ENCODE results near the gene CADPS.

The CADPS gene

DNA sequence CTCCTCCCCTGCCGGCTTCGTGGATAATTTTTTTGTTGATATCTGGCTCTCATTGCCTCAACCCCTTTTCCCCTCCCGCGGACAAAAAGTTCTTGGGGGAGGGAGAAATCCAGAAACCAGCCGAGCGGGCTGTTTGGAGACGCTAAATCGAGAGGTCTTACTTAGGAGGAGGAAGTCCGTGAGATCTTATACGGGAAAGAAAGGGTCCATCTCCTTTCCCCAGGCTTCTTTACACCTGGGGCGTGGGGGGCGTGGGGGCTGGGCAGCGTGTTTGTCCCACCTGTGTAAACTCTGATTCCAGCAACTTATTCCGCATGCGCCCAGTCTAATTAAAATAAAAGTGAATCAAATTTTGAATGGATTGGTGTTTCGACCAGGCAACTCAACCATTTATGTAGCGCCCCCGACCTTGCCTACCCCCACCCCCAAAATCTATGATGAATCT, 364 bp upstream of the CADPS start:
- DNase-seq (ENCODE audit: extremely low spot score, insufficient read length, low read depth) (no peak), FAIRE-seq (no peak)

DNA sequence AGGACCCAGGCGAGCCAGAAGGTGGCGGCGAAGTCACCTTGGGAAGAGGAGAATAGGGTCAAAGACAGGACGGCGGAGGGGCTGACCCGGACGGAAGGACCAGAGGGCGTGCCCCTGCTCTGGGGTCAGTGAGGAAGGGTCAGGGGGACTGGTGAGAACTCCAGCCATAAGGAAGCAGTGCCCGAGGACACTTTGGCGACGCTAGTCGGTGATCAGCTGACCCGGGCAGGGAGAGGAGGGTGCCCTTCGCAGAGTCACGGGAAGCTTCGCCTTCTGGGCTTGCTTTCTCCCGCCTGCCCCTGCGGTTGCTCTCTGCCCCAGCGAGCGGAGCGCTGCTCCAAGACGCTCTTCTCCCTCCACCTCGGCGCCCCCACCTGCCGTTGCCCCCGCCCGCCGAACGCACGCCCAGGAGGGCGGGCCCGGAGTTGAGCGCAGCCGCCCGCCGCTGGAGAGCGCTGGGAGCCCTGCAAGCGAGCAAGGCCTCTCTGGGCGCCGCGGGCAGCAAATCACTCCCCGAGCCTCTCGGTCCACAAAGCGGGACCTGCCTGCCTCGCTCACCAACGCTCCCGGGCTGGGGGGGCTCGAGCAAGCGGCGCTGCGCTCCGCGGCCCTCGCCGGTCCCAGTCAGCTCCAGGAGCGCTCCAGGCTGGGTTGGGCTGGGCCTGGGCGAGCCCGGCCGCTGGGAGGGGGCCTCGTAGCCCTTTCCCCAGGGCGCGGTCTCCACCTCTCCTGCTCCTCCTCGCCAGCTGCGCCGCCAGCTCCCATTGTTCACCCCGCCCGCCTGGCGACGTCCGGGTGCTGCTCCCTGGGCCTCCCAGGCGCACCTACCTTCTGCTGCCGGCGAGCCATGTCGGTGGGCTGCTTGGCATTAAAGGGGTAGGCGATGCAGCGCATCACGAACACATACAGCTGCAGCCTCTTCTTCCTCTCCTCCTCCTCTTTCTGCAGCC, 1.2 kb downstream of the CADPS start:
- FAIRE-seq (no peak), DNase-seq (ENCODE audit: extremely low spot score, insufficient read length, low read depth) (no peak)

DNA sequence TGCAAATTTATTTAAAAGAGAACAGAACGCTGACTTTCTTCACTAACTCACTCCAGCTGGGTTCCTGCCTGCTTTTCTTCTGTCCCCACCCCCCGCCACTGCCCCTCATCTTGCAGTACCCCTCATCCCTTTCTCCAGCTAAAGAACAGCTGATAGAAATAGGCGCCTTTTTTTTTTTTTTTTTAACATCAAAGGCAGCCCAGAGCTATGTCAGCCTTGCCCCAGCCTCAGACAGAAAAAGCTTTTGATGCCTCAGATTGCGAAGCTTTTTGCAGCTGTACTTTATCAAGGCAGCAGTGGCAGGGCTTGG, 1.8 kb downstream of the CADPS start:
- FAIRE-seq = no peak

DNA sequence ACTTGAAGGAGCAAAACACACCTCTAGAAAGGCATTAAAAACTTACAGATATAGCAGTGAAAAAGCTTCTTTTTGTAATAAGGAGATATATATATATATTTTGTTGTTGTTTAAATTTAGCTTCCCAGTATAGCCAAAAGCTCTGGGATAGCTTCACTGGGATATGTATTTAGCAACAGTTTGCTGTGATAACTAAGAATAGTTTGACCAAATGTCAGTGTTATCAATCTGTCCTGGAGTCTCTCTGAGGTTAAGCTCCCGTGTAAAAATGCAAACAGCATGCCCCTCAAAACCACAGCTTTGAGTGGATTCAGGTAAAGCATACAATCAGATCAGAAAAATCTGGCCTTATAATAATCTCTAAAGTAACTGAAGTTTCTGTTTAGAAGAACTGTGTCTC, 2.9 kb downstream of the CADPS start:
- DNase-seq (ENCODE audit: extremely low spot score, insufficient read length, low read depth) = no peak
- no peak for FAIRE-seq

More for the DNA sequence above, 1.8 kb downstream of the CADPS start:
- no peak for DNase-seq (ENCODE audit: extremely low spot score, insufficient read length, low read depth)

DNA sequence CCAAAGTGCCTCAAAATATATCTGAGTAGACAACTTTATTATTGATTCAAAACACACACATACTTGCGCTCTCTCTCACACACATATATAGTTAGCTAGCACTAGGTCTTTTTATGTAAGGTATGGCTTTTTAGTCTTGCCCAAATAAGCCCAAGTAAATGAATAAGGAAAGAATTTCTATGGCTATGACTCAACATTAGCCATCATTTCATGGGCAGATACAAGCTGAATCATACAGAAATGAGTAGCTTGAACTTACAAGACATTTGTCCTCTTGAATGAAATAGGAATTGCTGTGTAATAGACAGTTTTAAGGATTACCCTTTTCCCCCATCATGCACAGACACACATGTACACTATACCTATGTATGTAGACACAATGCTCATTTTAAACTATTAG, 4.9 kb downstream of the CADPS start:
- DNase-seq (ENCODE audit: extremely low spot score, insufficient read length, low read depth) (no peak), FAIRE-seq (no peak)

DNA sequence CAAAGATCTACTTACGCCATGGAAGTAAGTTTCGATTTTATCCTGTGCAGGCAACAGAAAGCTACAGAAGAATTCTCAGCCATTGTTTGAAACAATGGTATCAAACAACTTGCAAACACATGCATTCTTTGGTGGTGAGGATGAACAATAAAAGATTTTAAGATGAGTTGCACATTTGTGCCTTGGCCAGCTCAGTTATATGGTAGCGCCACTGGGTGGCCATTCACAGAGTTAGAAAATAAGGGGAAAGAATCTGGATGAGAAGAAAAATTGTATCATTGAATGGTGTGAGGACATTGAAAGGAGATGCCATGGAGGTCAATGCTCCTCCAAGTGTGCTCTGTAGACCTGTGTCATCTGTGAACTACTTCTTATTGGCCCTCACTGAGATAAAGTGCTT, 11.6 kb downstream of the CADPS start:
- FAIRE-seq (no peak), DNase-seq (ENCODE audit: extremely low spot score, insufficient read length, low read depth) (no peak)

DNA sequence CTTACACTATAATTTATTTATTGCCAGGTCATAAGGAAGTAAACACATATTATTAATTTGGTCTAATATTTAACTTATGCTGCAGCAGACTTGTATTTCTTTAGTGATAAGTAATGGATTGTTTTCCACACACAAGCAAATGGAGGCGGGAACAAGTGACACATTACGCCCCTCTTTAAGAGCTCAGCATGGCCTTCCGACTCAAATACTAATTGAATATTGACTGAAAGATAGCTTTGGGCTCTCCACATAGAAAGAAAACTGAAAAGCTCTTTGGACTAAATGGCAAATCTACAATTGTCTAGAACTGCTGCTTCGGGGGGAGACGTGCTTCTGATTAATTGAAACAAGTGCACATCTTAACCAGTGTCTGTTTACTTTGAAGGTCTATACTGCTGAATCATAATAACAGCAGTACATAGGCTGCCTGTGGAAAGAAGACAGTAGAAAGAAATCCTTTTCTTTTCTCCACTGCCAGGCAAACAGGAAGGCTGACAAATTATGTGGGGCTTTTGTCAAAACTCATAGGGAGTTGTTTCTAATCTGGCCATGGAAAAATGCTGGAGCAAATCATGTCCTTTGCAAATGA, 15.9 kb downstream of the CADPS start:
- DNase-seq (ENCODE audit: extremely low spot score, insufficient read length, low read depth) (no peak), FAIRE-seq (no peak)

DNA sequence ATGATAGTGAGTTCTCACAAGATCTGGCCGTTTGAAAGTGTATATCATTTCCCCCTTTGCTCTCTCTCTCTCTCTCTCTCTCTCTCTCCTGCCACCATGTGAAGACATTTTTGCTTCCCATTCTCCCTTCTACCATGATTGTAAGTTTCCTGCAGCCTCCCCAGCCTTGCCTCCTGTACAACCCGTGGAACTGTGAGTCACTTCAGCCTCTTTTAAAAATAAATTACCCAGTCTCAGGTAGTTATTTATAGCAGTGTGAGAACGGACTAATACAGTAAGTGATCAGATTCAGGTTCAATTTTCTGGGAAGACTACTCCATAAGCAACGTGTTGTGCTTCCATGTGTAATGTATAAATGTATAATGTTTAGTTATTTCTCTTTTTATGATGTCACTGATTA, 29.2 kb downstream of the CADPS start:
- FAIRE-seq = no peak

DNA sequence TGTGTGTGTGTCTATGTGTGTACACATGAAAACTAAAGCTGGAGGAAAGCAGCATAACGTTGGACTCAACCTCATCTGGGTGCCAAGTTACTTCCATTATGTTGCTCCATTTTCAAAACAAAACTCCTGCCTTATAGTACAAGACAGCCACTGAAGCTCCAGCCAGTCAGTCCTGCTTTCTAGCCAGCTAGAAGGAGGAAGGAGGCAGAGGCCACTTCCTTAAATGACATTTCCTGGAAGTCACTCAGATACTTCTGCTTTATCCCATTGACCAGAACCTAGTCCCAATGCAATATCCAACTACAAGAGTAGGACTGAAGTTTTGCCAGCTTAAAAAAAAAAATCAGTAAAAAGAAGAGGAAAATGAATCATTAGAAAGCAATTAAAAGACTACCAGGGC, 31.7 kb downstream of the CADPS start:
- FAIRE-seq = no peak
- DNase-seq (ENCODE audit: extremely low spot score, insufficient read length, low read depth) = no peak

More for the DNA sequence above, 29.2 kb downstream of the CADPS start:
- DNase-seq (ENCODE audit: extremely low spot score, insufficient read length, low read depth) = no peak

DNA sequence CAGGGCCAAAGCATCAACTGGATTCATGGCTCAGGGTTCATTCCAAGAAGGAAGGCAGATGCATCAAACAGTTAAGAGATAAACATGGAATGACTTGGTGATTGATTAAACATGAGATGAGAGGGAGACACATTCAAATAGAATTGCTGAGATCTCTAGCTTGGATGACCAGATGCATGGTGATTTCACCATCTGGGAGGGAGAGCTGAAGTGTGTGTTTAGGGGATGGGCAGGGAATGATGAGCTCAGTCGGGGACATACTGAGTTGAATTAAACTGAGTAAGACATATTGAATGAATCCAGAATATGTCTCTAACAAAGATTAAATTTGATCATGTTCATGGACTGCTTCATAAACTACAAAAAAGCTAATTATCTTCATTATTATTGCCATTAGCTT, 35.5 kb downstream of the CADPS start:
- FAIRE-seq (no peak), DNase-seq (ENCODE audit: extremely low spot score, insufficient read length, low read depth) (no peak)

DNA sequence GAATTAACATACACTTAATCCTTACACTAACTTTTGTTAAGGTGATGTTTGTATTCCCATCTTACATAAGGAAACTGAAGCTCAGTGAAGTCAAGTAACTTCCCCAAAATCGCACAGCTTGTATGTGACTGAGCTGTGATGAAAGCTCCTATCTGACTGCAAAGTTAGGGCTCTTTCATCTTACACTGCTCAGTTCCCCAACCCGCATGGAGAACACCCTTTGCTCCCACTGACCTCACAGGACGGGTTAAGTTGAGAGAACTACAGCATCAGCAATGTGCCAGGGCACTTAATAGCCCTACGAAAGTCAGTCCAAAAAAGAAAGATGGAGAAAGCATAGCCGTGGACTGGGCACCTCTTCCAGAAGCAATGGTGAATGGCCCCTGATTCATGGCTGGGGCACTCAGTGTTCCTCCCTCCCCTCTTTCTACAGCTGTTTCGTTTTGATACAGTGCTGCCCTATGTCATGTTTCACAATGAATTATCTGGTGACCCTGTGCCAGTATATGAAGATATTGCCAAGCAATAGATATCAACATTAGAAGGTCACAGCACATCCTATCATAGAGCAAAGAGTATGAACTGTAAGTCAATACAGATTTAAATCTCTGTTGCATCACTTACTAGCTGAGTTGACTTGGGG, 38.0 kb downstream of the CADPS start:
- no peak for DNase-seq (ENCODE audit: extremely low spot score, insufficient read length, low read depth)
- FAIRE-seq = no peak

DNA sequence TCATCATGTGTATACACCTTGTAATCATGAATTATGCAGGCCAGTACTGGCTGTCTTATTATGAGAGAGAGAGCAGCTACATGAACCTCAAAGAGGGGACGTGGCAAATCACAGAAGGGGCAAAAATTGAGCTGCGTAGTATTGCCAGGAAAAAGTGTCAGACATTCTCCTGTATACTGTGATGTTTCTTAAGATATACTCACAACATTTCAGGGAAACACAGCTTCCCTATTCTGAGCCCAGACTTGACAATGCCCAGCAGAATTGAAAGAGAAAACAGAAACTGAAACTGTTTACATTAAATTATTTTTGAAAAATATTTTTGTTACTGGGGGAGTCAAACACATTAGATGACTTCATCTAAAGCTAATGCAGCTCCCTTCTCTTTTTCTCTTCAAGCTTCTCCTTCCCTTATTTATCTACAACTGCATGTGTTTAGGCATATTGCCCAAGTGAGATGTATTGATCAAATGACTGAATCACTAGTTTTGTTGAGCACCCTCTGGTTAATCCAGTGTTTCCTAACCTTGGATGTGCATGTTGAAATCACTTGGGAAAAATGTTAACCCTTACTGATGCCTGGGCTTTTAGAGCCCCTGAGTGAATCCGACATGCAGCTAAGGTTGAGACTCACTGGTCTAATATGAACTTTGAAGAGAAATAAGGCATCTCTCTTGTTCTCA, 39.5 kb downstream of the CADPS start:
- FAIRE-seq (peak; percentile 45), DNase-seq (ENCODE audit: extremely low spot score, insufficient read length, low read depth) (no peak)

DNA sequence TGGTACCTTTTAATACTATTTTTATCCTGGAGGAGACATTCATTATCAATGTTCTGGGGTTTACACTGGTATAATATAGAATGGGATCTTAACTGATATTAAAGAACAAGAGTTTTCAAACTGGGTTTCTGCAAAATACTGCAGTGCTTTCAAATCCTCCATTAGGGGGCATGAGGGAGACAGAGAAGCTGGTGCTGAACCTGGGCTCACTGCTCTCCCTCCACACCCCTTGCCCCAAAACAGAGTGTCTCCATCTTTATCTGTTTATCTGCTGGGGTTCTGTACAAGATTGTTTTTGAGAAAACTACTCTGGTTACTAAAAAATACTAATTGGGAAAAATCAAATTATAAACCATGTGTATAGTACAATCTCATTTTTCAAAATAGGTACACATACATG, 41.7 kb downstream of the CADPS start:
- DNase-seq (ENCODE audit: extremely low spot score, insufficient read length, low read depth) (no peak), FAIRE-seq (no peak)

DNA sequence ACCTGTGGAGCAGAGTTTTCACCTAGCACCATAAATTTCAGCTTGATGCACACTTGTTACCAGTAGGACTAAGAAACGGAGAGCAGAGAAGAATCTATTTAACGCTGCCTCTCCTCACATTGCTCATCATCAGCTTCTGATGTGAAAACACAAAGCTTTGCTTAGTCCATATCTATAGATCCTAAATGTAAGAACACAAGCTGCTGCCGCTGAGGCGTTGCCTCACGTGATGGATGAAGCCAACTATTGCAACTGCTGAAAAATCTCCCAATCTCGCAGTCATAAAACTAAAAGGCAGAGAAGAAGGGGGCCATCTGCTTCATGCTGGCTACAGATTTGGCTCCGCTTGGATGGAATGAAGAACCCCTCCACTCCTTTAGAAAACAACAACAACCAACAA, 42.7 kb downstream of the CADPS start:
- no peak for FAIRE-seq
- no peak for DNase-seq (ENCODE audit: extremely low spot score, insufficient read length, low read depth)

DNA sequence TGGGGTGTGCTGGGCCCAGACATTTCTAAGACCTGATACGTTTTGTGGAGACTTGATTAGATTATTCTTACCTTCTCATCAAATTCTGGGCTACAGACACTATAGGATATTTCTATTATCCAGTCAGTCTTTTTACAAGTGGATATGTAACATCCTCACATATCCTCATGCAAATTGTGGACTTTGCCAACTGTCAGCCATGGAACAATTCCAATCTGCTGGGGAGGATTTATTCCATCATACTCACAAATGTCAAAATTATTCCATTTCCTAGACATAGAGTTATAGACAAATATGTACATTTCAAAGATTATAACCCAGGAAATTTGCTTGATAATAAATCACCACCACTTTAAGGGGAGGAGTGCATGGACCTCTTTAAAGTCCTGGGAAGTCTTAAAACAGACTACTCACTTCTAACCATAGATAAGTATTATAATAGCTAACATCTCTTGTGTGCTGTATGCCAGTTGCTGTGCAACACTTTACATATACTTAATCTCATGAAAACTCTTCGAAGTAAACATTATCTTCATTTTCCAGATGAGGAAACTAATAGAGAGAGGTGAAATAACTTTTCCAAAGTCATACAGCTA, 44.4 kb downstream of the CADPS start:
- FAIRE-seq = no peak
- DNase-seq (ENCODE audit: extremely low spot score, insufficient read length, low read depth) = no peak

DNA sequence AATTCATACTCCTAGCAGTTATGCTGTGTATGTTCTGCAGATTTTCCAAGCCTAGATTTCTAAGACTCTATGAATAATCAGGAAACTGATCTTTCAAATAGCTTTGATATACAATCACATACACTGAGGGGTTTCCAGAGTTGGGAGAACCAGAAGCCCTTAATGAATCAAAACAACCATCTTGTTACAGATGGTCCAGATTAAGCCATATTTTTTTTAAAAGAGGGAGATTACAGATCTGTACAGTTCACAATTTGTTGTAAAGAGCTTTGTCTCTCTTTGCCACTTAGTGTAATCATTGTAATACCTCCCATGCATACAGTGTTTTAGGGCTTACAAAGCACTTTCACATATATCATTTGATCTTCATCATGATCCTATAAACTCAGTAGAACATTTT, 47.7 kb downstream of the CADPS start:
- no peak for FAIRE-seq
- DNase-seq (ENCODE audit: extremely low spot score, insufficient read length, low read depth) = no peak

DNA sequence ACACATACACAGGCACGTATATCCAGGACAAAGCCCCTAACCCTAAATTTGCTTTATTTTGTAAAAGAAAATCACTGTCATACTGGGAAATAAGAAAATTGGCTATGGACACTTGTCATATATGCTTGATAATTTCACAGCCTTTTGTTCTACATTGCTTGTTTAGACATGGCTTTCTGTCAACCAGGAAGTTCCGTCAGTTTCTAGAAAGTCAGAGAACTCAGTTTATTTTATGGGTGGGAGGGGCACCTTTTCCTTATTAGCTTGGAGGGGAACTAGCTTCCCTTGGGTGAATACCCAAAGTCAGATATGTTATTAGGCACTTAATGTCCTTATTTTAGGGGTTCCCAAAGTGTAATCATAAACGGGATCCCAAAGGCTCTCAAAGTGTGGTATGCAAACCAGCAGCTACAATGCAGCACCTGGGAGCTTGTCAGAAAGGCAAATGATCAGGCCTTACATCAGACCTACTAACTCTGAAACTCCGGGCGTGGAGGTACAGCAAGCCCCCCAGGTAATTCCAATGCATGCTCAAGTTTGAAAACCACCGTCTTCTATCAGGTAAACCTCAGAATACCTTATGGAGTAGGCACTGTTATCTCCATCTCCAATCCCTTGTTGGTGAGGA, 50.1 kb downstream of the CADPS start:
- no peak for DNase-seq (ENCODE audit: extremely low spot score, insufficient read length, low read depth)

DNA sequence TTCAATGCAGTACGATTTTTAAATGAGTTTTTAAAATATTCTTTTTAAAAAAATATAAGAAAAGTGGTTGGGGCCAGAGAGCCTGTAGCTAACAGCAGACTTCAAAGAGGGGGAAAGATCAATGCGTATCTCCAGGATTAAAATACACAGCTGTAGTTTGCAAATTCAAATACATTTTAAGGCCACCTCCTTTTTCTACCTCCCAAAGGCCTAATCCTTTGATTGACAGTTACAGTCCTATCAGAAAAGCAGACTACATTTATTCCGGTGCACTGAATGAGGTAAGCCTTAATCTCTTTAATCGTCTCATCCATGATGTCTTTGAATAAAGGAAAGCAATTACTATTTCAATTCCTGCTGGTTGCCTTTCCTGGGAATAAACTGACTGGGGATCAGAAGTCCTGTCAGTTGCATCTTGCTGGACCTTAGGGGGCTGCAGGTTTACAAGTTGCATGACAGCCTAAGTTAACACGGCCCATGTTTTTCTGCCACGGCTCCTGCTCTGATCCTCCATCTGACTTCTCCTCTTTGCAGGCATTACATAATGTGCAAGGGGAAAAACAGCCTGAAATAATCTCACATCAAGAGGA, 51.7 kb downstream of the CADPS start:
- DNase-seq (ENCODE audit: extremely low spot score, insufficient read length, low read depth) (no peak), FAIRE-seq (no peak)

More for the DNA sequence above, 50.1 kb downstream of the CADPS start:
- FAIRE-seq = no peak

DNA sequence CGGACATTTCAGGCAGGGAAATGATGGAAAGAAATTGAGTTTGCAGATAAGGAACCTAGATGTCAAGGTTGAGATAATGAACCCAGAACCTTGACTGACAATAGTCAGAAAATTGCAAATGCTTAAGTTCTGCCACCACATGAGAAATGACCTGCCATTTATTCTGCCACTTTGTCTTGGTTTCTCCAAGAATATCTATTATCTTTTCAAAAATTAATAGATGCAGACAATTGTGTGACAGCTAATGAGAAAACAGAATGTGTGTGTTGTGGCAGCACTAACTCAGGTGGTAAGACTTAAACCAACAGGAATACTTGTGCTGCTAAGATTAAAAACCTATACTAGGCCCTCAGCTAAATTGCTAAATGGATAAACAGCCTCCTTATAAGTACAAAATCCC, 52.3 kb downstream of the CADPS start:
- FAIRE-seq (no peak), DNase-seq (ENCODE audit: extremely low spot score, insufficient read length, low read depth) (no peak)

All from GM18507 (cell line).